Liver (tissue), 9 donors: ENCODE data around the gene EIF2AK2. TPM values are rescaled to one million over a fixed set of nuclear protein-coding genes. Genes with fewer than 3 reads are reported as not detected.

ENCODE experiments used
- DNase-seq: peaks from one replicate; pipeline ENCODE4 v3.0.0-alpha.2; 2017; ENCODE audit warnings: low spot score
- H3K27ac ChIP-seq, 2 donors: one replicate each; pipeline ENCODE4 v1.7.0; 2013; ENCODE audit warnings: inconsistent platforms in 2 of 2, low read length in 2 of 2, control low read depth in 1 of 2, low read depth in 1 of 2, mild to moderate bottlenecking in 1 of 2
- H3K27me3 ChIP-seq, 4 donors: one replicate each; pipeline versions ENCODE4 v1.6.1 to v1.7.0; 2013; ENCODE audit warnings: low read length in 3 of 4, inconsistent platforms in 1 of 4, mild to moderate bottlenecking in 1 of 4, moderate library complexity in 1 of 4; ENCODE audit not compliant: control insufficient read depth in 4 of 4, insufficient read depth in 4 of 4
- H3K36me3 ChIP-seq, 4 donors: one replicate each; pipeline versions ENCODE4 v1.6.1 to v1.7.0; 2013; ENCODE audit warnings: low read length in 3 of 4, mild to moderate bottlenecking in 3 of 4, low read depth in 1 of 4, moderate library complexity in 1 of 4; ENCODE audit not compliant: control insufficient read depth in 4 of 4, insufficient read depth in 3 of 4
- H3K4me1 ChIP-seq, 4 donors: one replicate each; pipeline versions ENCODE4 v1.6.1 to v1.7.0; 2013; ENCODE audit warnings: low read length in 3 of 4, mild to moderate bottlenecking in 3 of 4, moderate library complexity in 1 of 4; ENCODE audit not compliant: control insufficient read depth in 4 of 4, insufficient read depth in 4 of 4
- H3K4me3 ChIP-seq, 3 donors: one replicate each; pipeline versions ENCODE4 v1.6.1 to v1.7.0; 2013; ENCODE audit warnings: low read length in 3 of 3, control low read depth in 1 of 3, low read depth in 1 of 3, mild to moderate bottlenecking in 1 of 3
- H3K9ac ChIP-seq, 2 donors: one replicate each; pipeline ENCODE4 v1.7.0; 2013; ENCODE audit warnings: low read length in 2 of 2, mild to moderate bottlenecking in 2 of 2, moderate library complexity in 2 of 2, control low read depth in 1 of 2, low read depth in 1 of 2
- H3K9me3 ChIP-seq, 4 donors: one replicate each; pipeline versions ENCODE4 v1.6.1 to v1.7.0; 2013; ENCODE audit warnings: low read length in 3 of 4; ENCODE audit not compliant: control insufficient read depth in 4 of 4
- EGR1 ChIP-seq, 2 donors: IDR thresholded peaks; 2 replicates each; pipeline ENCODE4 v1.6.1; 2016 to 2018; ENCODE audit warnings: antibody characterized with exemption in 2 of 2, low read depth in 2 of 2
- FOXA1 ChIP-seq: IDR thresholded peaks from 2 replicates; pipeline ENCODE4 v1.6.1; 2016; ENCODE audit warnings: antibody characterized with exemption
- GABPA ChIP-seq, 2 donors: IDR thresholded peaks in 1 of 2; conservative IDR thresholded peaks in 1 of 2; 2 replicates each; pipeline ENCODE4 v1.6.1; 2016; ENCODE audit warnings: antibody characterized with exemption in 2 of 2, mild to moderate bottlenecking in 1 of 2, moderate library complexity in 1 of 2
- HNF4A ChIP-seq, 2 donors: conservative IDR thresholded peaks; 2 replicates each; pipeline ENCODE4 v1.6.1; 2016; ENCODE audit warnings: antibody characterized with exemption in 2 of 2, mild to moderate bottlenecking in 2 of 2
- HNF4G ChIP-seq: IDR thresholded peaks from 2 replicates; pipeline ENCODE4 v1.6.1; 2016; ENCODE audit warnings: antibody characterized with exemption
- JUND ChIP-seq, 2 donors: IDR thresholded peaks; 2 replicates each; pipeline ENCODE4 v1.6.1; 2016; ENCODE audit warnings: antibody characterized with exemption in 2 of 2
- NR2F2 ChIP-seq: IDR thresholded peaks from 2 replicates; pipeline ENCODE4 v1.6.1; 2016; ENCODE audit warnings: antibody characterized with exemption
- RAD21 ChIP-seq, 2 donors: IDR thresholded peaks; 2 replicates each; pipeline ENCODE4 v1.6.1; 2016; ENCODE audit warnings: antibody characterized with exemption in 2 of 2, mild to moderate bottlenecking in 2 of 2
- RXRA ChIP-seq, 2 donors: IDR thresholded peaks; 2 replicates each; pipeline ENCODE4 v1.6.1; 2017 to 2018; ENCODE audit warnings: antibody characterized with exemption in 2 of 2, mild to moderate bottlenecking in 1 of 2
- SP1 ChIP-seq: IDR thresholded peaks from 2 replicates; pipeline ENCODE4 v1.6.1; 2018; ENCODE audit warnings: antibody characterized with exemption, mild to moderate bottlenecking
- TAF1 ChIP-seq: conservative IDR thresholded peaks from 2 replicates; pipeline ENCODE4 v1.6.1; 2016; ENCODE audit warnings: antibody characterized with exemption, mild to moderate bottlenecking
- YY1 ChIP-seq: IDR thresholded peaks from 2 replicates; pipeline ENCODE4 v1.6.1; 2016; ENCODE audit warnings: antibody characterized with exemption, mild to moderate bottlenecking
- WGBS: extraction: QIAGEN DNeasy Blood & Tissue Kit; methylation state at CpG from one replicate; pipeline ENCODE4 v1.1.7; 2013; 5-methylcytosine and 5-hydroxymethylcytosine counted together
- polyA plus RNA-seq, 2 donors: library from polyadenylated mRNA; stranded (reverse) in 1 of 2; unstranded in 1 of 2; fragments of 200-250 nt in 1 of 2; fragments of >200 nt in 1 of 2; fragmentation: Nextera tagmentation in 1 of 2; extraction: Ambion mirVana in 1 of 2; gene quantifications; one replicate each; pipeline versions ENCODE4 v1.2.1 to v1.2.3, GENCODE V29; 2013 to 2015
- total RNA-seq, 2 donors: library from RNA; depleted of rRNA; stranded (reverse); fragments of >200 nt; gene quantifications; one replicate each; pipeline ENCODE4 v1.2.3, GENCODE V29; 2014
- TF ChIP-seq, protein P1 (sequence below): IDR thresholded peaks from 2 replicates; pipeline ENCODE4 v1.6.1; 2016; ENCODE audit warnings: antibody characterized with exemption
- TF ChIP-seq, protein P2 (sequence below): IDR thresholded peaks from 2 replicates; pipeline ENCODE4 v1.6.1; 2016; ENCODE audit warnings: antibody characterized with exemption, mild to moderate bottlenecking
- TF ChIP-seq, protein P3 (sequence below): fragments of 150-350 bp; IDR thresholded peaks from 2 replicates; pipeline ENCODE4 v1.5.1; 2017; ENCODE audit warnings: improper control_type of control experiment, low read depth, low read length; ENCODE audit not compliant: missing input control
- TF ChIP-seq, protein P4 (sequence below): IDR thresholded peaks from 2 replicates; pipeline ENCODE4 v1.6.1; 2016; ENCODE audit warnings: antibody characterized with exemption
- TF ChIP-seq, protein P5 (sequence below): IDR thresholded peaks from 2 replicates; pipeline ENCODE4 v1.6.1; 2016; ENCODE audit warnings: antibody characterized with exemption
- donor health status: healthy.
- donor health status: healthy.
- donor health status: healthy.
- donor health status: healthy.
- donor health status: healthy.

EIF2AK2 gene
- total and polyA plus RNA-seq, 4 donors: 4.4 to 20.0 (median 13.2) TPM

DNA sequence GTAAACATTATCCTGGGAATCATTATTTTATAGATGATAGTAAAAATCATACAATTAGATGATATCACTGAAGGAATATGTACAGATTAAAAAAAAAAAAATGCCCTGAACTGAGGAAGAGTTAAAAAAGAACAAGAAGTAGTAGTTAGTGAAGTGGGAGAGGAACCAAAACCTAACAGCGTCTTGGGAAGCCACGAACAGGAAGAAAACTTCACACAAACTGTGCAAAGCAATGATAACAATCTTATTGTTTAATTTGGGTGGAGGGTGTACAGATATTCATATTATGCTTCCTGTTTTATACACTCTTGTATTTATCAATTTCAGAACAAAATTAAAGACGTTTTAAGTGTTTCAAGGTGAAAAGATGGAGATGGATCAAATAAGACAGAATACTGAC is 76.1 kb downstream of the EIF2AK2 start:
- Histone ChIP-seq H3K4me3 (no peak overlapping the region), H3K36me3 (peaks cover 0 to 16% (median 9%) of the 10 kb centered on the region in 4 donors), H3K9me3 (no peaks in the 10 kb centered on the region), H3K9ac (no peak overlapping the region), H3K27me3 (no peaks in the 10 kb centered on the region), H3K4me1 (peaks cover 0 to 18% (median 15%) of the 10 kb centered on the region in 4 donors), H3K27ac (no peak overlapping the region)
- TF ChIP-seq FOXA1 (no peak), SP1 (no peak), RXRA (IDR thresholded peaks at IDR 0.05) (no peak), HNF4G (no peak), HNF4A (conservative IDR thresholded peaks at IDR 0.05) (no peak), EGR1 (IDR thresholded peaks at IDR 0.05; ENCODE audit: low read depth in 2 of 2) (no peak), NR2F2 (no peak), YY1 (no peak), JUND (IDR thresholded peaks at IDR 0.05) (no peak), GABPA (IDR thresholded peaks at IDR 0.05 in 1 of 2, conservative IDR thresholded peaks at IDR 0.05 in 1 of 2) (no peak), RAD21 (IDR thresholded peaks at IDR 0.05) (no peak), TAF1 (no peak)
- TF ChIP-seq, protein P1, sequence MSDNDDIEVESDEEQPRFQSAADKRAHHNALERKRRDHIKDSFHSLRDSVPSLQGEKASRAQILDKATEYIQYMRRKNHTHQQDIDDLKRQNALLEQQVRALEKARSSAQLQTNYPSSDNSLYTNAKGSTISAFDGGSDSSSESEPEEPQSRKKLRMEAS: no peak
- TF ChIP-seq, protein P2, sequence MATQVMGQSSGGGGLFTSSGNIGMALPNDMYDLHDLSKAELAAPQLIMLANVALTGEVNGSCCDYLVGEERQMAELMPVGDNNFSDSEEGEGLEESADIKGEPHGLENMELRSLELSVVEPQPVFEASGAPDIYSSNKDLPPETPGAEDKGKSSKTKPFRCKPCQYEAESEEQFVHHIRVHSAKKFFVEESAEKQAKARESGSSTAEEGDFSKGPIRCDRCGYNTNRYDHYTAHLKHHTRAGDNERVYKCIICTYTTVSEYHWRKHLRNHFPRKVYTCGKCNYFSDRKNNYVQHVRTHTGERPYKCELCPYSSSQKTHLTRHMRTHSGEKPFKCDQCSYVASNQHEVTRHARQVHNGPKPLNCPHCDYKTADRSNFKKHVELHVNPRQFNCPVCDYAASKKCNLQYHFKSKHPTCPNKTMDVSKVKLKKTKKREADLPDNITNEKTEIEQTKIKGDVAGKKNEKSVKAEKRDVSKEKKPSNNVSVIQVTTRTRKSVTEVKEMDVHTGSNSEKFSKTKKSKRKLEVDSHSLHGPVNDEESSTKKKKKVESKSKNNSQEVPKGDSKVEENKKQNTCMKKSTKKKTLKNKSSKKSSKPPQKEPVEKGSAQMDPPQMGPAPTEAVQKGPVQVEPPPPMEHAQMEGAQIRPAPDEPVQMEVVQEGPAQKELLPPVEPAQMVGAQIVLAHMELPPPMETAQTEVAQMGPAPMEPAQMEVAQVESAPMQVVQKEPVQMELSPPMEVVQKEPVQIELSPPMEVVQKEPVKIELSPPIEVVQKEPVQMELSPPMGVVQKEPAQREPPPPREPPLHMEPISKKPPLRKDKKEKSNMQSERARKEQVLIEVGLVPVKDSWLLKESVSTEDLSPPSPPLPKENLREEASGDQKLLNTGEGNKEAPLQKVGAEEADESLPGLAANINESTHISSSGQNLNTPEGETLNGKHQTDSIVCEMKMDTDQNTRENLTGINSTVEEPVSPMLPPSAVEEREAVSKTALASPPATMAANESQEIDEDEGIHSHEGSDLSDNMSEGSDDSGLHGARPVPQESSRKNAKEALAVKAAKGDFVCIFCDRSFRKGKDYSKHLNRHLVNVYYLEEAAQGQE: no peak
- TF ChIP-seq, protein P3, sequence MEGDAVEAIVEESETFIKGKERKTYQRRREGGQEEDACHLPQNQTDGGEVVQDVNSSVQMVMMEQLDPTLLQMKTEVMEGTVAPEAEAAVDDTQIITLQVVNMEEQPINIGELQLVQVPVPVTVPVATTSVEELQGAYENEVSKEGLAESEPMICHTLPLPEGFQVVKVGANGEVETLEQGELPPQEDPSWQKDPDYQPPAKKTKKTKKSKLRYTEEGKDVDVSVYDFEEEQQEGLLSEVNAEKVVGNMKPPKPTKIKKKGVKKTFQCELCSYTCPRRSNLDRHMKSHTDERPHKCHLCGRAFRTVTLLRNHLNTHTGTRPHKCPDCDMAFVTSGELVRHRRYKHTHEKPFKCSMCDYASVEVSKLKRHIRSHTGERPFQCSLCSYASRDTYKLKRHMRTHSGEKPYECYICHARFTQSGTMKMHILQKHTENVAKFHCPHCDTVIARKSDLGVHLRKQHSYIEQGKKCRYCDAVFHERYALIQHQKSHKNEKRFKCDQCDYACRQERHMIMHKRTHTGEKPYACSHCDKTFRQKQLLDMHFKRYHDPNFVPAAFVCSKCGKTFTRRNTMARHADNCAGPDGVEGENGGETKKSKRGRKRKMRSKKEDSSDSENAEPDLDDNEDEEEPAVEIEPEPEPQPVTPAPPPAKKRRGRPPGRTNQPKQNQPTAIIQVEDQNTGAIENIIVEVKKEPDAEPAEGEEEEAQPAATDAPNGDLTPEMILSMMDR: no peak
- TF ChIP-seq, protein P4, sequence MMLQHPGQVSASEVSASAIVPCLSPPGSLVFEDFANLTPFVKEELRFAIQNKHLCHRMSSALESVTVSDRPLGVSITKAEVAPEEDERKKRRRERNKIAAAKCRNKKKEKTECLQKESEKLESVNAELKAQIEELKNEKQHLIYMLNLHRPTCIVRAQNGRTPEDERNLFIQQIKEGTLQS: no peak
- TF ChIP-seq, protein P5, sequence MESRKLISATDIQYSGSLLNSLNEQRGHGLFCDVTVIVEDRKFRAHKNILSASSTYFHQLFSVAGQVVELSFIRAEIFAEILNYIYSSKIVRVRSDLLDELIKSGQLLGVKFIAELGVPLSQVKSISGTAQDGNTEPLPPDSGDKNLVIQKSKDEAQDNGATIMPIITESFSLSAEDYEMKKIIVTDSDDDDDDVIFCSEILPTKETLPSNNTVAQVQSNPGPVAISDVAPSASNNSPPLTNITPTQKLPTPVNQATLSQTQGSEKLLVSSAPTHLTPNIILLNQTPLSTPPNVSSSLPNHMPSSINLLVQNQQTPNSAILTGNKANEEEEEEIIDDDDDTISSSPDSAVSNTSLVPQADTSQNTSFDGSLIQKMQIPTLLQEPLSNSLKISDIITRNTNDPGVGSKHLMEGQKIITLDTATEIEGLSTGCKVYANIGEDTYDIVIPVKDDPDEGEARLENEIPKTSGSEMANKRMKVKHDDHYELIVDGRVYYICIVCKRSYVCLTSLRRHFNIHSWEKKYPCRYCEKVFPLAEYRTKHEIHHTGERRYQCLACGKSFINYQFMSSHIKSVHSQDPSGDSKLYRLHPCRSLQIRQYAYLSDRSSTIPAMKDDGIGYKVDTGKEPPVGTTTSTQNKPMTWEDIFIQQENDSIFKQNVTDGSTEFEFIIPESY: no peak
- no peak for DNase-seq
- WGBS: 65% methylated on average over 3 of the region's 3 CpGs
